ENCODE results near the gene SPTAN1.
"Not testable (repeated sequence)": the region's sequence is repeated elsewhere in the genome, so short reads cannot be mapped to it uniquely, and the experiment has no call there.

Gene SPTAN1

DNA sequence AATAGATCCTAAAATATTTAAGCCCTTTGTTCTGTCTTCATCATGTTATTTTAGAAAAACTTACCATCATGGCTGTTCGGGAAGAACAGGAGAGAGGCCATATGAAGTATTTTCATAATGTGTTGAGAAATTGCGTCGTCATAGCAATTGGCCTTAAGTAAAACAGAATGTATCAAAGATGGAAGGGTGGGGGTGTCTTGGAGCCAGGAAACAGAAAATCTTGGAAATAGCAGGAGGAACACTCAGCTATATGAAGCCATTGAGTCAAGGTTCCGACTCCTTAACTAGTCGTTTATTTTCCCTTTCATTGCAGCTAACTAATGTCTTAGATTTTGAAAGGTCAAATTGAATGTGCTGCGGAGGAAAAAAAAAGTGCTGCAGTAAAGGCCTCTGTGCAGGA lies 1.3 kb downstream of the SPTAN1 start:
- DNase-seq (ENCODE audit: low read depth) = peak; percentile 87

DNA sequence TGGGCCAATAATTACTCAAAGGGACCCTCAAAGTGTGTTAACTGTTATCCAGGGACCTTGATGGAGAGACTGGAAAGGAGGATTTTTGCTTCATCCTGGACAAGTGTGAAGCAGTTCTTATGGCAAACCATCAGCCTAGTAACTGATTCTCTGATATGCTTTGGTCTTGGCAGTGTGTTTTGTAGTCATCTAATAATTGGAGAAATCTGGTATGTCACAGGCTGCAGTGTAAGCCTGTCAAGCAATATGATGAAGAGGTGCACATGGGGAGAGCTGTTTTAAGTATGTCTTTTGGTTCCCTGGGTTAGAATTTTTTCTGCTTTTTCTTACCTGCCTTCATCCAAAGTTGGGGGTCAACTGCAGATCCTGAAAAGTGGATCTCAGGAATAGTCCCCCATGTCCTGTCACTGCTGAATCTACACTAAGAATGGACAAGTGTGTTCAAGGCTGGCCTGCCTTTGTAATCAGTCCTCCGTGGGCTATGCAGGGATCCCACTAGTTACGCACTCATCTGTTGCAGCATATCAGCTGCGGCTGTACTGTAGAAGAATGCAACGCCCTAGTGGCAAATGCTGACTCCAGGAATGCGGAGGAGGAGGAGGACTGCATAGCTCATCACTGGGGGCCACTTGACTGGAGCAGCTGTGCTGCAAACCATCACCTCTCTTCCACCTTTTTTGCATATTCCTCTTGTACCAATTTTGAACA lies 1.9 kb downstream of the SPTAN1 start:
- peak; percentile 96 for DNase-seq (ENCODE audit: low read depth)

DNA sequence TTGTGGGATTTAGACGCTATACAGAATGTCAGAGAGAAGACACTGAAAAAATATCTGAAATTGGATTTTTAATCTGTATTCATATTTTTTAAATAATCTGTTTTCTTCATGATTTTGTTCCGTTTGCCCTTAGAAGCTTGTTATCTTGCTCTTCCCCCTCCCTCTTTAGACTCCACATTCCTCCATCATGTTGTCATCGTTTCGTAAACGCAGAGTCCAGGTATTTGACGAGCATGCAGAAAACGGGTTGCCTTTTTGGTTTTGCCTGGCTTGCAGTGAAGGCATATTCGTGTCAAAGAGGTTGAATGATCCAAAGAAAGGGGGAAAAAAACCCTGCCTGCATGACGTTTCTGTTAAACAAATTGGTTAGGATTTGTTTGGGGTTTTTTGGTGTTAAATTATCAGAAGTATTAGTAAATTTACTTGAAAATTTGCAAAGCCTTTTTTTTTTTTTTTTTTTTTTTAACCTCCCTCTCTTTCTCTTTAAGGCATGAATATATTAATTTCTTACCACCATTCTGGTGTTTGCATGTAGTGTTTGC lies 2.9 kb downstream of the SPTAN1 start:
- DNase-seq (ENCODE audit: low read depth) = peak; percentile 84

DNA sequence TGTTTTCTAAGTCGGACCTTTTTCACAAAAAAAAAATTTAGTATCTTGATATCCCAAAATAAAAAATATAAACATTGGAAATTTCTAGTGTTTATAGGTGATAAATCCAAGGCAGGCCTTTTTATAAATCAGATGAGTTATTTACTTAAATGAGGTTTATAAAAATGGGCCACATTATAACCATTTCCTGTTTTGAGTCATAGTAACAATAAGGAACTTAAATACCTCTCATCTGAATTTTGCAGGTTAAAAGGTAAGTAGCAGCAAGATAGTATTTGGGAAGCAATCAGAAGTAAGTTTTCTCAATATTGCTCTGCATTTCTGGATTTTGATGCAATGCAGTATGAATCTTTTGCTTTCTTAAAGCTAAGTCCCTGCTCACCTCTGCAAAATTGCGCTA lies 3.9 kb downstream of the SPTAN1 start:
- no peak for DNase-seq (ENCODE audit: low read depth)

DNA sequence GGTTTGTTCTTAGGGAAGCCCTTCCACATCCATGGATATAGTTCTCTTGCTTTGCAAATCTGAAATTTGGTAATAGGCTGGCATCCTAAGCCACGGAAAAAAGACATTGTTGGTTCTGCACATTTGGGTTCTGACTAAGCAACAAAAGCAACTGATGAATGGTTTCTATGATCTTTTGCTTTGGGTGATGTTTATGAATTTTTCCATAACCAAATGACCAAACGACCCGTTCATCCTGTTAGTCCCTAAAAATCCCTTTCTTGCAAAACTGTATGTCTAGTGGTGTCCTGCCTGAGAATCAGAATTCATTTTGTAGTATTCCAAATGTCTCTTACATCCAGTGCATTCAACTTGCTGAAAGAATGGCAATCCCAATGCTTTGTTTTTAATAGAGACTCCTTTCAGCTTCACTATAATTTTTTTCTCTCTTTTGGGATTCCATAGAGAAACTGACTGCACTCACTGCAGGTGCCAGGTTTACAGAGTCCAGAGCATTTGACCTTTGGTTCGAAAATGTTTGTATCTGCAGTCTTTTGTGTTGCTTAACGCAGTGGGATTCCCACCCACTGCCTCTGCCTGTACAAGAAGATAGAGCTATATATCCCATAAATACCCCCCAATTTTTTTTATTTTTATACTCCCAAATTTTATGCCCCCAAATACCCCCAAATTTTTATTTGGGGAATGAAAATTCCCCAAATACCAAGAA lies 4.7 kb downstream of the SPTAN1 start:
- no peak for DNase-seq (ENCODE audit: low read depth)

DNA sequence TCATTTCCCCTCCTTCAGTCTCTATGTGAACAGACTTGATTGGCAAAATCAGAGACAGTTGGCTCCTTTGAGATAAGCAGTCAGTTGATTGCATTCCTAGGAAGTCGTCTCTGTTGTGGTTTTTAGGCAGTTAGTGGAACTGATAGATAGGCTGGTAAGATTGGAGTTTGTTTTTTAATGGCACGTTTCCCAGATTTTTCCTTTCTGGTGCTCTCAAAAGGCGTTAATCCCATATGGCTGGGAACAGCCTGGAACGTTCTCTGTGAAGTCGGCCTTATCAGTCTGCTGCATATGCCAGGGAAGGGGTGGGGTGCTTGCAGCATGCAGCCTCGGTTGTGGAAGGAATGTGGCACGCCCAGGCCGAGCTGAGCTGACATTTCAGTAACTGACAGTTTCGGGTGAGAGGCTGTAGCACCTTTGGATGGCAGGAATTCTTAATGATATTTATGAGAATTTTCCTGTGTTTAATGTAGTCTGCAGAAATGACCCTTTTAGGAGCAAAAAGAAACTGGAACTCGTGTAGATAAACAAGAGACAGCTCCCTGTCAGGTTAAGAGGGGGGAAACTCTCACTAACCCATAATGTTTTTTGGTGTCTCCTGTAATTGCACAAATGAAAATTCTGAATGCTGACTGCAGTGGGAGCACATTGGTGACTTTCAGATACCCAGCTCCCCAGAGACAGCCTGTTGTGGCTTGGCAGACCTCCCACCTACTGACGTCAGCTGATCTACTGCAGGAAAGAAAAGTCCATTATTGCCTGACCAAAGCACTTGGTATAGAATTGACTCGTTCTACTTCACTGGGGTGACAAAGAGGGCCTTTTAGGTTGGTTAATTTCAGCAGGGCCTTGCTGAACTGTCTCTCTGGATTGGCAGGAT lies 6.3 kb downstream of the SPTAN1 start:
- peak; percentile 94 for DNase-seq (ENCODE audit: low read depth)

DNA sequence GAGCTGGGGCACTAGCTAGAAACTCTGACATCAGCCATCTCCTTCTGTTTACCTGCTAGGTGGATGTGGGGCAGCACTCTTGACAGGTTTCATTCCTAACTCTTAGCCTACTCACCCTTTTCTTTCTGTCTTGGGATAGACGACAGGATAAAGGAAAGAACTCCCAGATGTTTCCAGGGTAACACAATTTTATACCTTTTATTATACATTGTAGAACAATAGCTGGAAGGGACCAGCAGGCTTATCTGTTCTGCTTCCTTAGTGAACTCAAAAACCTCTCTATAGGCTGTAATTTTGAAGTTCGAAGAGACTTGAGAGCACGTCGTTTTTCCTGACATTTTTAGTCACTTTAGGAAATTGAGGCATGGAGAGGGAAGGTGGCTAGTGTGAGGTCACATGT lies 13.2 kb downstream of the SPTAN1 start:
- DNase-seq (ENCODE audit: low read depth) = no peak

DNA sequence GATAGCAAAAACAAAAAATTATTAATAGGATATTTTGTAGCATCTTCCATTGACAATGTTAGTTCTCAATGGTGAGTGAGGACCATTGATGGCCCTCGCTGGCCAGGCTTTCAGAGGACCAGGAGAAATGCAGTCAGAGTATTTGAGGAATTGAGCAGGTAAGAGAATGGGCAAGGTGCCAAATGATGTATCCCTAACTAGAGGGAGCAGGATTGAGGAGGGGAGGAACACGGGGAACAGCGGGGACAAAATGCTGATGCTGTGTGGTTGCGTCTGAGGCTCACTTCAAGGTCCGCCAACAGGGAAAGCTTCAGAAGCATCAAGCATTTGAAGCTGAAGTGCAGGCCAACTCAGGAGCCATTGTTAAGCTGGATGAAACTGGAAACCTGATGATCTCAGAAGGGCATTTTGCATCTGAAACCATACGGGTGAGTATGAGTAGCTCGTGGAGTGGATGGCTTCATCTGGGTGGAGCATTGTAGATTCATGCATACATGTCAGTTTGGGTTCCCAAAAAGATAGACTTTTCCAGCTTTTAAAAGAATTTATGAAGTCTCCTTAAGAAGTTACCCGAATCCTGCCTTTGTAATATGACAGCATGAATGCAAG lies 16.2 kb downstream of the SPTAN1 start:
- peak; percentile 55 for DNase-seq (ENCODE audit: low read depth)

DNA sequence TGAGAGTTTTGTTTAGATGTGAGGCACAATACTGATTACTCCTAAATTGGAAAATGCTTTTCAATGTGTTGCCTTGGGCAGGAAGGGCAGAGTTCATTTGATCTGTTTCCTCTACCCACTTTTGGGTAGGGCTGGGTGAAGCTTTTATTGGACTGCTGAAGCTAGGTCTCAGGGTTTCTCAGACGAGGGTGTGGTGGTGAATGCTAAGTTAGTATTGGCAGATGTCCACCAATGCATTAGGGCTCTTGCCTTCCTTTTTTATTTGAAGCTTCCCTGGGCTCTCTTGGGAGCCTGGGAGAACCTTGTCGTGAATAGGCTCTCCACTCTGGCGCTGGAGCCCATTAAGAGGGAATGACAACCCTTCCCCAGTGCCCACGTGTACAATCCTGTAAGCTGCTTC lies 23.1 kb downstream of the SPTAN1 start:
- DNase-seq (ENCODE audit: low read depth) = peak; percentile 14

DNA sequence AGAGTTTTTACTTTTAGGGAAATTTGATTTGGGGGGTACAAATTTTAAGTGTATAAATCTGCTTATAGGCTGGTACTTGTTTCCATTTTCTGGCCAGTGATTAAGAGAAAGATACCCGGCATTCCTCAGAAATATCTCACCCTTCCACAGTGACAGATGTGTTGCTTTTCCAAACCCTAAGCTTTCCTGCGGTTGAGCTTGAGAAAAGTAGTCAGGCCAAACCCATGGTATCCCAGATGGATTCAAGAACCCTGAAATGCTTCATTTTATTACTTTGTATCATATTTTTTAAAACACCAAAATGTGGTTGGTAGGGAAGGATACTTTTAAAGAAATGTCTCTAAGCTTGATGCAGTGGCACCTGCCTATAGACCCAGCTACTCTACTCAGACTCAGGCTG lies 23.5 kb downstream of the SPTAN1 start:
- DNase-seq (ENCODE audit: low read depth) = no peak

DNA sequence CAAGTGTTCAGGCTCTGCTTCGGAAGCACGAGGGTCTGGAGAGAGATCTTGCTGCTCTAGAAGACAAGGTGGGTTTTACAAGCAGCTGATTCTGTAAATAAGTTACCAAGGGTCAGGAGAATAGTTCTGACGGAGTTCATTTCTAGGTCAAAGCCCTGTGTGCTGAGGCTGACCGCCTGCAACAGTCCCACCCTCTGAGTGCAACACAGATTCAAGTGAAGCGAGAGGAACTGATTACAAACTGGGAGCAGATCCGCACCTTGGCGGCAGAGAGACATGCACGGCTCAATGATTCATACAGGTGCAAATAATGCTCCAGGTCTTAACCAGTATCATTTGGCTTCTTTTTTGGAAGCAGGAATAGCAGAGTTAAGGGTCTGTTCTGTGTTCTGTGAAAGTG lies 24.8 kb downstream of the SPTAN1 start:
- no peak for DNase-seq (ENCODE audit: low read depth)

DNA sequence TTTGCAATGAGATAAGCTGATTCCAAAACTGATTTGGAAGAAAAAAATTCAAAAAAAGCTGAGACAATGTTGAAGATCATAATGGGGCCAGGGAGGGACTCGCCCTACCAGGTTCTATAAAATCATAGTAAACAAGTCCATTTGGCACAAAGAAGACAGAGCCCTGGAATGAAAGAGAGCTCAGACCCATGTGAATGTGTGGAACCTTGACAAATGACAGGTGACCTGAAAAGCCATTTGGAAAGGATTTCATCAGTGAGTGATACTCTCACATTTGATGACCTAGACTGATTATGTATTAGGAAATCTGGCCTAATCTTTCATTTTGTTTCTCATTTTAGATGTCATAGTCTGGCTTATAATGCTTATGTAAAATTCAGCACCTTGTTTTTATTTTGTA lies 26.8 kb downstream of the SPTAN1 start:
- no peak for DNase-seq (ENCODE audit: low read depth)

DNA sequence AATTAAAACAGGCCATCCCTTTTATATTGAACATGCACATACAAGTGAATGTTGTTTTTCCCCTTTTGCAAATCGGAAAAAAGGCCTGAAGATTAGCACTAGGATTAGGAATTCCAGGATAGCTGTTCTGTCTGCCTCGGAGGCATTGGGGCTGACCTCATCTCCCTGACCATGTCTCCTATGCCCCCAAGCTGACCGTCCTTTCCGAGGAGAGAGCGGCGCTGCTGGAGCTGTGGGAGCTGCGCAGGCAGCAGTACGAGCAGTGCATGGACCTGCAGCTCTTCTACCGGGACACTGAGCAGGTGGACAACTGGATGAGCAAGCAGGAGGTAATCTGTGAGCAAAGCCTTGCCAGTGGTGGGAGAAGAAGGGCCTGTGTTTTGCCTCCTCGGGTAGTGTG lies 28.3 kb downstream of the SPTAN1 start:
- no peak for DNase-seq (ENCODE audit: low read depth)

DNA sequence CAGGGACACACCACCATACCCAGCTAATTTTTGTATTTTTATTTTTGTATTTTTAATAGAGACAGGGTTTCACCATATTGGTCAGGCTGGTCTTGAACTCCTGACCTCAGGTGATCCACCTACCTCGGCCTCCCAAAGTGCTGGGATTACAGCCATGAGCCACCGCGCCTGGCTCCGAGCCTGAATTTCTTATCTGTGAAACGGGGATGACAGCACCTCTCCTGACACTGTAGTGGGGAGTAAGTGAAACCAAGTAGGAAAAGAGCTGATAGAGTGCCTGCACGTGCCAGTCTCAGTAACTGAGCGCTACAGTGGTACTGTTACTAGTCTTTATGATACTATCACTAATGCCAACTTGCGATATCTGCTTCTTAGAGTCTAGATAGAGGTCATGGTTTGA lies 32.8 kb downstream of the SPTAN1 start:
- not testable (repeated sequence) for DNase-seq (ENCODE audit: low read depth)

DNA sequence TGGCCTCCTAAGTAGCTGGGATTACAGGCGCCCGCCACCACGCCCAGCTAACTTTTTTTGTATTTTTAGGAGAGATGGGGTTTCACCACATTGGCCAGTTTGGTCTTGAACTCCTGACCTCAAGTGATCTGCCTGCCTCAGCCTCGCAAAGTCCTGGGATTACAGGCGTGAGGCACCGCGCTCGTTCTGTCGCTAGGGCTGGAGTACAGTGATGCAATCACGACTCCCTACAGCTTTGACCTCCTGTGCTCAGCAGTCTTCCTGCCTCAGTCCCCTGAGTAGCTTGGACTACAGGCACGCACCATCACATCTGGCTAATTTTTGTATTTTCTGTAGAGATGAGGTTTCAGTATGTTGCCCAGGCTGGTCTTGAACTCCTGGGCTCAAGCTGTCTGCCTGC lies 34.5 kb downstream of the SPTAN1 start:
- peak; percentile 42 for DNase-seq (ENCODE audit: low read depth)

DNA sequence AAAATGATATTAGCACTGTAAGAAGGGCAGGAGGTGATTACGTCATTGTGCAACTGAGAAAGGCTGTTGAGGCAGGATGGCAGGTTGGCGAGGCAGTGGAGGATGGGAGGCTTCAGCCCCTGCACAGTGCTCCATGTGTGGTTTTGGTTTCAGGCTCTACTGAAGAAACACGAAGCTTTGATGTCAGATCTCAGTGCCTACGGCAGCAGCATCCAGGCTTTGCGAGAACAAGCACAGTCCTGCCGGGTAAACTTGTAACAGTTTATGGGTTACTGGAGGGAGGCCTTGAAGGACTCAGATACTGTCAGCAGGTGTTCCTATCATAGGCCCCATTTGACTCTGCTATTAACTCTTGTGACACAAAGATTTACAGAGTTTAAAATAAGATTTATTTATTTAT lies 35.1 kb downstream of the SPTAN1 start:
- DNase-seq (ENCODE audit: low read depth) = no peak

DNA sequence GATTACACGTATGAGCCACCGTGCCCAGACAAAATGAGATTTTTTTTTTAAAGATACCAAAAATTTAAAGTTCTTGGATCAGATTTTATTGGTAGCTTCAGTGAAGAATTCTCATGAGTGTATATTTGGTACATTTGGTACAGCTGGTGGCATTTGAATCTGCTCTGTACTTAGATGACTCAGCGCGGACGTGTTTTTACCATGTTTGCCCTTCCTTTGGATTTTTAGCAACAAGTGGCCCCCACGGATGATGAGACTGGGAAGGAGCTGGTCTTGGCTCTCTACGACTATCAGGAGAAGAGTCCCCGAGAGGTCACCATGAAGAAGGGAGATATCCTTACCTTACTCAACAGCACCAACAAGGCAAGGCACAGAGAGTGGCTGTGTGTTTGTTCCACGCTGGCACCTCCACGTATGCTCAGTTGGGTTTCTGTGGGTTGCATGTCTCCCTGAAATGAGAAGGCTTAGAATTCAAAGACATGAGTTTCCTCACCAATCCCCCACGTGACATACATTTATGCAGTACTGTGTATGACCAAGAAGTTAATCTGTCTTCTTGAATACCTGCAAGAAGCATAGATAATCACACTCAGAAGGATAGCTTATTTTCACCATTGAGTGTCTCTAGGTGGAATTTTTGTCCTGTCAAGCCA lies 36.3 kb downstream of the SPTAN1 start:
- no peak for DNase-seq (ENCODE audit: low read depth)

DNA sequence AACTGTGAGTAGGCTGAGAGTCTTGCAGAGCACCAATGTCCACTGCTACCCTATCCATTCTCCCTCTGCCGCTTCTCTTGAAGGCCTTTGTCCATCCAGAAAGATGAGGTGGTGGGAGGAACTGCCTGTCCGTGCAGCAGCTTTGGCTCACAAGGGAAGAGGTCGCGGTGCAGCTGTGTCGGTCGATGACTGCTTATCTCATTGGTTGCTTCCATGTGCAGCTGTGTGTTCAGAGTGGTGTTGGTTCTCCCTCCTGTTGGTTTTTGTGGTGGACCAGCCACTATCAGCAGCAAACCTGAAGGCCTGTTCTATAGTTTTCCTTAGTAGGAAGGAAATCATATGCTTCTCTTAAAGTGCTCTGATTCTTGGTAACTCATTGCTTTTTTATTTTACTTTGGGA lies 40.7 kb downstream of the SPTAN1 start:
- DNase-seq (ENCODE audit: low read depth) = no peak

DNA sequence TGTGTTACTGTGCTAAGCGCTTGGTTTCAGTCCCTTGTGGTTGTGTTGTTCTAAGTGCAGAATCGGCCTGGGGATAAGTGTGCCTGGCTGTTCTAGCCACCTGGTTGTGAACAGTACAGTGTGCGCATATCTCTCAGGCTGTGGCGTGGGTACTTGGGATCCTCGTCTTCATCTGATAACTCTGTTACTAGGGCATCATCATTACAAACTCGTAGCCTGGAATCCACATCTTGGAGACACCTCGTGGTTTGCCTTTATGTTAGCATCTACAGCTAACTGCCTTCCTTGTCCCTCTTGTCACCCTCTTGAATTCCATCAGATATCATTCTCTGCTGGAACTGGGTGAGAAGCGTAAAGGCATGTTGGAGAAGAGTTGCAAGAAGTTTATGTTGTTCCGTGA lies 41.5 kb downstream of the SPTAN1 start:
- no peak for DNase-seq (ENCODE audit: low read depth)

DNA sequence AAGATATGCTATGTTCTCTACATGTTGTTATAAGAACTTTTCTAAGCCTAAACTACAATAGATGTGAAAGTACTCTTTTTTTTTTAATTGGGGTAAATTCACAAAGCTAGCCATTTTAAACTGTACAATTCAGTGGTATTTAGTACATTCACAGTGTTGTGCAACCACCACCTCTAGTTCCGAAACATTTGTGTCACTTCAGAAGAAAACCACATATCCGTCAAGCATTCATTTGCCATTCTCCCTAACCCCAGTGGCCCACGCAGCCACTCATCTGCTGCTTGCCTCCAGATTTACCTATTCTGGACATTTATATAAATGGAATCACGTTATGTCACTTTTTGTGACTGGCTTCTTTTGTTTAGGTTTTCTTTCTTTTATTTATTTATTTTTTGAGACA lies 43.1 kb downstream of the SPTAN1 start:
- DNase-seq (ENCODE audit: low read depth) = peak; percentile 34

DNA sequence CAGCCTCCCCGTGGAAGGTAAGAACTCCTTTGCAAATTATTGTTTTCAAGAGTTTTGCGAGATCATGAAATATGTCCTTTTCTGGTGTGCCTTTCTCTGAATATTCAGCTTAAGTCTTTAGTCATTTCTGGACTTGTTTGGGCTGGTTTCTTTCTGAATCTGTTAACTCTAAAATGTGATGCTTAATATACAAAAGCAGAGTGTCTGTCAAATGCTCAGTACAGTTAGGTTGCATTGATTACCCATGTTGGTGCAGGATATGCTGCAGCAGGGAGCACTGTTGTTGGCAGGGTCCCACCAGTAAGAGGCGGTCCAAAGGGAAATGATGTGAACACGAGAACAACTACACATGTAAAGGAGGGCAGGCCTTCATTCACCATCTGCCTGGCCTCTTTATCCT lies 47.7 kb downstream of the SPTAN1 start:
- no peak for DNase-seq (ENCODE audit: low read depth)

DNA sequence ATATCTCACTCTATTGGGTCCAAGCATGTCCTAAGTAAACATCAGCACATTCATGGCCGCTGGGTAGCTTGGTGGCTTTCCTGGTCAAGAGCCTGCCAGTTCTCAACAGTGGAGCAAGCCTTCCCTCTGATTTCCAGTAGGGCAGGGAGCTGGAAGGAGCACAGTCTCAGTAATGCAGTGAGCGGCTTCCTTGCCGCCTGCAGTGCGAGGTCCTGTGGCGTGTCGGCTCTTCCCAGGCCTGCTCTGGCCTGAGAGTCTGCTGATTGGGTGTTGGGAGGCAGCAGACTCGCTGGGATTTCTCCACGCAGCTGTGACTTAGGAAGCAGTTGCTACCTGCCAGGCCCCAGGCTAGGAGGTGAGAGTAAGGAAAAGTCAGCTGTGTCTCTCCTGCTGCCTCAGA lies 51.3 kb downstream of the SPTAN1 start:
- no peak for DNase-seq (ENCODE audit: low read depth)
